Islet precursor cell (in vitro differentiated cells): ENCODE data around the gene OVOL2.
"Not testable (repeated sequence)": the region's sequence is repeated elsewhere in the genome, so short reads cannot be mapped to it uniquely, and the experiment has no call there.

ENCODE experiments used
- DNase-seq: peaks from one replicate; pipeline ENCODE4 v3.0.0-alpha.2; 2018

The OVOL2 gene

DNA sequence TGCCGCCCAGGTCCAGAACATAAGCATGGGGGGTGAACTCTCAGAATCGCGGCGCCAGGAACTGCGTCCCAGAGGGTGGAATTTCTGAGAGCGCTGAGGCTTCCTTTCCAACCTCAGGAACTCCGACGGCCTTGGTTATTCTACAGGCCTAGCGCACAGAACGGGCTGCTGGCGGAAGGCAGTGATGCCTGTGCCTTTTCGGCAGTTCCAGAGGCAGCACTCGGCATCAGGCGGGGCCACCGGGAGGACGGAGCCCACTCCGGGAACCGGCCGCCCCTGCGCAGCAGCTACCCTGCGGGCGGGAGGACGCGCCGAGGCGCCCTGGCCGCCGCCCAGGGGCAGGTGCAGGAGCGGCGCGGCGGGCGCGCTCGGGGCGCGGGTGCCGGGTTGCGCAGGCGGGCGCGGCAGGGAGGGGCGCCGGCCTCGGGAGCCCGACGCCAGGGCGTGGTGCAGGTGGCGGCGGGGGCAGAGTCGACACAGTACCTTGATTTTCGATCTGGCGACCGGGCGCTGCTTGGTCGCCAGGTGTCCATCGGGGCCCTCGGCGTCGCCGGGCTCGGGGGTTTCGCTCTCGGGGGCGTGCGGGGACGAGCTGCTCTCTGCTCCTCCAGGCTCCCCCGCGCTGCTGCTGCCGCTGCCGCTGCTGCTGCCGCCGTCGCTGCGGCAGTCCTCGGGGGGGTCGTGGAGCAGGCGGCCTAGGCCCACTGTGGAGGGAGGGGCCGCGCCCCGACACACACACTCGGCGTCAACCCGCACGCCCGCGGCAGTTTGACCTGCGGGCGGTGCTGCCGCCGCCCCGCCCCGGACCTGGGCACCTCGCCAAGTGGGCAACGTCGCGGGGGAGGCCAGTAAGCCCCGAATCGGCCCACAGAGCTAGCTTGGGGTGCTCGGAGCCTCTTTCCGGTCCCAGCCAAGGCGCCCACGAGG, 1.3 kb downstream of the OVOL2 start:
- peak; percentile 77 for DNase-seq

DNA sequence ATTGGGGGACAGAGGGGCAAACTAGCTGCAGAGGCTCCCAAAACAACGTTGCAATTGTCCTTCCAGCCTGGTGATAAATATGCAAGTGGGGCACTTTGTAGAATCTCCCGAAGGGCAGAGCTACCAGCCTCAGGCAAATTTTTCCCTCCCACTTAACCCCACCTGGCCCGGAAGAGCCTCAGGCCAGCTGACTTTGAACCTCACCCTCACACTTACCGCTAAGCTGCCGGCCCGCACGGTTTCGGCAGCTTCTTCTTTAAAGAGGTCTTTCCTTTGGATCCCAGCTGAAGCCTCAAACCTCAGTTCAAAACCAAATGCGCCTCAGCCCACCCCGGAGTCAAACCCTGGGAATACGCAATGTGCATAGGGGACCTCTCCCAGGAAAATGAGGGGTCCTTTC, 2.5 kb downstream of the OVOL2 start:
- peak; percentile 69 for DNase-seq

DNA sequence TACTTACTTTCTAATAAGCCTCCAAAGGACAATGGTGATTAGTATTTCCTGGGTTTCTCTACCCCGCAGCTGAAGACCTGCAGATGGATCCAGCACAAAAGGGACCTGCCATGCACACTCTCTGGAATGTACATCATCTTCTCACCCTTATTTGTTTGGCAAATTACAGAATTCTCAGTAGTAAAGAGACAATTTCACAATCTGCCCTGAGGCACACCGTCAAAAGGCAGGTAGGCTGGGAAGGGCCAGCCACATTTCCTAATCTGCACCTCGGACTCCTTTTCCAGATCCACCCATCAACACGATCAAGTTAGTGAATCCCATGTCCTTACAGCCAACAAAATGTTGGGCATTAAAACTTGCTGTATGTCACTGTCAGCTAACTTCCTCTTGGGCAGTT, 4.9 kb downstream of the OVOL2 start:
- DNase-seq = no peak

DNA sequence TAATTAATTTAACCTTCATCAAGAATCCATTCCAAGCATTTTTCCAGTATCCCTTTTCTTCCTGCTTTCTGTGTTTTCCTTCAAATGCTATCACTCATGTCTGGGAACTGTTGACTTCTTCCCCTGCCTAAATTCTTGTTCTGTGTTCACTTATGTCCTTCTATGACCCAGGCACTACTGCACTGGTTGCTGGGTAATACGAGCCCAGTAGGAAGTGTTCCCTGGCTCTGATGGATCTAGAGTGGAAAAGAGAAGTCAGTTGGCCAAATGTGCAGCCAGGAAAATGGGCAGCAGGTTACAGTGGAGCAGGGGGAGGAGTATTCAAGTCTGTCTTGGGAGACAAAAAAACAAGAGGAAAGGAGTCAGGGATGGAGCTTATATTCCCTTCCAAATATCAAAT, 7.1 kb downstream of the OVOL2 start:
- DNase-seq = peak; percentile 19

DNA sequence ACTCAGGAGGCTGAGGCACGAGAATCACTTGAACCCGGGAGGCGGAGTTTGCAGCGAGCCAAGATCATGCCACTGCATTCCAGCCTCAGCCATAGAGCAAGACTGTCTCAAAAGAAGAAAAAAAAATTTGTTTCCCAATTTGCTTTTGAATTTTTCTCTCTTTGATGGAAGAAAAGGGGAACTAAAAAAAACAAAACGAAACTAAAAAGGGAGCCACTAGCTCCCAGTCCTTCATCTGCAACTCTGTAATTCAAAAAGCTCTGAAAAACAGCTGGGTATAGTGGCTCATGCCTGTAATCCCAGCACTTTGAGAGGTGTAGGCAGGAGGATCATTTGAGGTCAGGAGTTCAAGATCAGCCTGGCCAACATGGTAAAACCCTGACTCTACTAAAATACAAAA, 9.5 kb downstream of the OVOL2 start:
- peak; percentile 7 for DNase-seq

DNA sequence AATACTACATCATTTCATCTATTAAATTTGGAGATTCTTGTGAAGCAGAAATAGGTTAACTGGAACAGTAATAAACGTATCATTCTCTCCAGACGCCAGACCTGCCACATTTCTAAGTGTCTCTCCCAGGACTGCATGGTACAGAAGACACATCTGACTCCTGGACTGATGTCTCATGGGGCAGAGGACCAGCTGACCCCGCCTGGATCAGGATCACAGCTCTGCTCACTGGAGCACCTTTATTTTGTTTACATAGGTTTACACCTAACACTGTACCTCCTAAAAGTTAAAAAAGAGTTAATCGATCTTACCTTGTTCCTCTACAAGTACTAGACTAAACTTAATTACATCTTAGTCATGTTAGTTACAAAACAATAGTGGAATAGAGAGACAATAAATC, 11.2 kb downstream of the OVOL2 start:
- peak; percentile 19 for DNase-seq

DNA sequence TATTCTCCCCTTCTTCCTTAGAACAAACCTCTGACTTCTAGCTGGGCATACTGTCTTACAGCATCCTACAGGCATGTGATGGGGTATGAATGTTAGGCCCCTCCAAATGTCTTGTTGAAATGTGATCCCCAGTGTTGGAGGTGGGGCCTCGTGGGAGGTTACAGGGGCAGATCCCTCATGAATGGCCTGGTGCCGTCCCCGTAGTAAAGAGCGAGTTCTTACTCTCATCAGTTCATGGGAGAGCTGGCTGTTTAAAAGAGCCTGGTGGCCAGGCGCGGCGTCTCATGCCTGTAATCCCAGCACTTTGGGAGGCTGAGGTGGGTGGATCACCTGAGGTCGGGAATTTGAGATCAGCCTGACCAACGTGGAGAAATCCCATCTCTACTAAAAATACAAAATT, 15.5 kb downstream of the OVOL2 start:
- DNase-seq = no peak

DNA sequence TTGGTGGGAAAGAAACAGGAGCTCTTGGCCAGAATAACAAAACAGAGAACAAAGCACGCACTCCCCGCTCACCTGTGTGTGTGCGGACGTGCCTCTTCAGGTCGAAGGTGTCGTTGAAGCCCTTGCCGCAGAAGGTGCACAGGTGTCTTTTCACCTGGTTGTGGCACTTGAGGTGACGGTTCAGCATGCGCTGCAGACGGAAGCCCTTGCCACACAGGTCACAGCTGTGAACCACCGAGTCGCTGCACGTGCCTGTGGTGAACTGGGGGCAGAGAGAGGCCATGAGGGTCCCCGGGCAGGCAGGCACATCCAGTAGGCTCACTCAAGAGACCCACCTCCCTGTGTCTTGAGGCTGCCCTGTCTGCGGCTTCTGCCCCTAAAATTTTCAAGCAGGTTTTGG, 16.3 kb downstream of the OVOL2 start:
- DNase-seq = no peak

DNA sequence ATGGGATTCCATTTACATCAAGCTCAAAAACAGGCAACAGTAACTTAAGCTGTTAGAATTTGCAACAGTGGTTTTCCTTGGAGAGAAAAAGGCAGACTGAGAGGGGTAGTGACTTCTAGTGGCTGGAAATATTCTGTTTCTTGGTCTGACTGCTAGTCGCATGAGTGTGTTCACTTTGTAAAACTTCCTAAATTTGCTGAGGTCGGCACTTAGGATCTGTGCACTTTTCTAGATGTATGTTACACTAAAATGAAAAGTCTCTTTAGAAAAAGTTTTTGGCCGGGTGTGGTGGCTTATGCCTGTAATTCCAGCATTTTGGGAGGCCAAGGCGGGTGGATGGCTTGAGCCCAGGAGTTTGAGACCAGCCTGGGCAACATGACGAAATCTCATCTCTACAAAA, 18.7 kb downstream of the OVOL2 start:
- no peak for DNase-seq

DNA sequence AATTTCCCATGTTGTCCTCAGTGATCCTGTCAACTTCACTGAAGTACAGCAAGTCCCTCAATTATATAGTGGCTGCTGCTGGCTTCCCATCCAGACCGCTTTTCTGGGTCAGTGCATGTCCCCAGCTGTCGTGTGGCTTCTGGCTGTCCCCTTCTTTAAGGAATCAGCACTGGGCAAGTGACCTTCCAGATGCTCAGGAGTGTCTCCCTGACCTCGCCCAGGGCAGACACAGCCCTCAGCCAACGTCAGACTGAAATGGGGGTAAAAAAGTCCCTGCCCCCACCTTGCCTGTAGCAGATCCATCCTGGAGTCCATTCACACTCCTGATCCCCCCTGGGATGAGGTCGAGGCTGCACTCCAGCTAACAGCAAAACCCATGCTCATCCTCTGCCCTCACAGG, 23.7 kb downstream of the OVOL2 start:
- DNase-seq = no peak

DNA sequence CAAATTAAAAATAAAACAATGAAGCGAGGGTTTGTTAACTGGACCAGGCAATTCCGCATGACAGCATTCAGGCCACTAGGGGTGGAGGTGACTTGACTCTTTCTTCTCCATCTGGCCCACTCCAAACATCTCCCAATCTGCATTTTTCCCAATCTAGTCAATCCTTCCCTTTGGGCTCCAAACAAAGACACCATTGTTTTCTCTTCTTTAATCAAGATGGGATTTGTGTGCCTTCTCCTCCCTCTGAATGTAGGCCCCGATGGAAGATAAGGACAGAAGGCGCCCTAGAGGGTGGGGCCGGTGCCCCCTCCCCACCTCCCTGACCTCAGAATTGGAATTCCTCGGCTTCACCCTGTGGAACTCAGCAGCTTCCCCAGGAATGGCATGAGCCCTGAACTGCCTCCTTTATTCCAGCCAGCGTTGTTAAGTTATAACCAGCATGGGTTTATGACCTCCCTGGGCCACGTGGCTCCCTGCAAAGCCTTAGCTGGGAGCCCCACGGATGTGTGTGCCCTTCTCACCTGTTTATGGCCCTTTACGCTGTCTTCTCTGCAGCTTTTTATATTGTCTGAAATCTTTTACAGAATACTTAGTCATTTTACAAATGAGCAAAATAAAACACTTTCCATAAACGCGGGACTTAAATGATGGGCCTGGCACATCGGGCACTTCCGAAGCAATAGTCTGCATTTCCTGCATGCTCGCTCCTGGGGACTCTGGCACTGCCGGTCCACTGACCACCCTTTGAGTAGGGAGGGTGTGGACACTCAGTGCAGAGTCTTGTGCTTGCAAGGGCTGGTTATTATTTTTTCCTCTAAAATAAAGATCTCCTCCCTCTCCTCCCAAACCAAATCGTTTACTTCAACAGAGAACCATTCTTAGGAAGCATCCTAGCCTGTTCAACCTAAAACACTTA, 24.5 kb downstream of the OVOL2 start:
- DNase-seq = peak; percentile 94

DNA sequence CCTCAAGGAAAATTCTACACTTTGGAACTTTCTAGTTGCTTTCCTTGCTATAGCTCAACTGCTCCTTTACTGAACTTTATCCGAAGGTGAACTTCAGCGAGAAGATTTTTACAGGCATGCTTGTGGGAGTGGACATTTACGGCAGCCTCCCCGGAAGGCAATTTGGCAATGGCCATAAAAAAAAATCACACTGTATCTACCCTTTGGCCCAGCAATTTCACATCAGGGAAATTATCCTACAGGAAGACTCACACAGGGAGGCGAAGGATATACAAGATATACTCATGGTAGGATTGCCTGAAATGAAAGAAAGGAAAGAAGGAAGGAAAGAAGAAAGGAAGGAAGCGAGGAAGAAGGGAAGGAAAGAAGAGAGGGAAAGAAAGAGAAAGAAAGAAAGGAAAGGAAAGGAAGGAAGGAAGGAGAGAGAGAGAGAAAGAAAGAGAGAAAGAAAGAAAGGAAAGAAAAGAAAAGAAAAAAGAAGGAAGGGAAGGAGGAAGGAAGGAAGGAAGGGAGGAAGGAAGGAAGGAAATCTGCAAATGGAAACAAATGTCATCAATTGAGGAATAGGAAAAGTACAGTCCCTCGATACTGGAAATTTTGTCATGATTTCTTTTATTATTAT, 25.7 kb downstream of the OVOL2 start:
- no peak for DNase-seq

DNA sequence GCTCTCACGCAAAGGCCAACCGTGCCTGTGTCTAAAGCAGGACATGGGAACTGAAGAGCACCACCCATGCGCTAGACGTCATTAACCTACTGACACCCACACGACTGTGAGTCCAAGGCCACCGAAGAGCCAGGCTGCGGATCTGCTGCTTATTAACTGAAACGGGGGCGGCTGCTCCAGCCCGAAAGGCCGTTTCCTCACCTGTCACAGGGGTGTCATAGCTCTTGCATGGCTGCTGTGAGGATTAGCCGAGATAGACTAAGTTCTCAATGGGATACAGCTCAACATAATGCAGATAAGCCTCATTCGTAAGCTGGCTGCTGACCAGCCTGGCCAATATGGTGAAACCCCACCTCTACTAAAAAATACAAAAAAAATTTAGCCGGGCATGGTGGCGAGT, 26.7 kb downstream of the OVOL2 start:
- no peak for DNase-seq

DNA sequence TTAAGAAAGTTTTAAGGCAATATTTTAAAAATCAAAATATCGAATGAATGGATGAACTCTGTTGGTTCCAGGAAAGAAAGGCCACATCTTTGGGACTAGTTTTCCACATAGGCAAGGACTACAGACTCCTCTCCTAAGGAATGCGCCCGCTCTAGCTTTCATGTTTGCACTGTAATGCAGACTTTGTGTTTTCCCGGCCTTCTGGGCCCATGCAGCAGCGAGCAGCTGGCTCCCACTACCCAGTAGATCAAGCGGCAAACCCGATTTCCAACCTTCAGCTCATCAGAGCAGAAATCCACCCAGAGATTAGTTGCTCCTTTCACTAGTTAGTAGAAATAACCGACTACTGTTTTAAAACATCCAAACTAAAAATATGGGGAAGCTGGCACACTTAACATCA, 27.7 kb downstream of the OVOL2 start:
- DNase-seq = no peak

DNA sequence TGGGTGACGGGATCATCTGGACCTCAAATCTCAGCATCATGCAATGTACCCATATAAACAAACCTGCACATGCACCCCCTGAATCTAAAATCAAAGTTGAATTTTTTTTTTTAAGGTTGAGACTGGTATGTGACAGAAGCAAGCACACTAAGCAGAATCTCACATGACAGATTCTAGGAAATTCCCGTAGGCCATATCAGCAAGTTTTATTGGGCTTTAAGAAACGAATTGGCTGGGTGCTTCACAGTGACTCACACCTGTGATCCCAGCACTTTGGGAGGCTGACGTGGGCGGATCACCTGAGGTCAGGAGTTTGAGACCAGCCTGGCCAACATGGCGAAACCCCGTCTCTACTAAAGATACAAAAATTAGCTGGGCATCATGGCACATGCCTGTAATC, 30.7 kb downstream of the OVOL2 start:
- DNase-seq = not testable (repeated sequence)

DNA sequence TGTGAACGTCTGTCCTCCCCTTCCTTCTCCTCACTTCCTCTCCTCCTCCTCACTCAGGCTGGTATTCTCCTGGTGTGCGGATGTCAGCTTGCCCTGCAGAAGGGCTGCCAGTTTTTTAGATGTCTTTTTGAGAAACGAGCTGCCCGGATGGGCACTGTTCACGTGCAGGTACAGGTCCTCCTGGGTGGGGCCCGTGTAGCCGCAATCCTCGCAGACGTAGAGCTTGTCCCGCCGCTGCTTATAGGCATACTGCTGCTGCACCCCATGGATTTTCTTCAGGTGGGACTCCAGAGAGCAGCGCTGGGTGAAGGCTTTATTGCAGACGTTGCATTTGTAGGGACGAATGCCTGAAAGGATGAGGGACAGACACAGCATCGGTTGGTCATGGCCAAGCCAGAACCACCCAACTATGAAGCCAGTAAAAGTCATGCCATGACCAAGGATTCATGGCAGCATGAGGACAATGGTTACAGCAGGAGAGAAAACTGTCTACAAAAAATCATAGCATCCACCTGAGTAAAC, 33.0 kb downstream of the OVOL2 start:
- DNase-seq = no peak

DNA sequence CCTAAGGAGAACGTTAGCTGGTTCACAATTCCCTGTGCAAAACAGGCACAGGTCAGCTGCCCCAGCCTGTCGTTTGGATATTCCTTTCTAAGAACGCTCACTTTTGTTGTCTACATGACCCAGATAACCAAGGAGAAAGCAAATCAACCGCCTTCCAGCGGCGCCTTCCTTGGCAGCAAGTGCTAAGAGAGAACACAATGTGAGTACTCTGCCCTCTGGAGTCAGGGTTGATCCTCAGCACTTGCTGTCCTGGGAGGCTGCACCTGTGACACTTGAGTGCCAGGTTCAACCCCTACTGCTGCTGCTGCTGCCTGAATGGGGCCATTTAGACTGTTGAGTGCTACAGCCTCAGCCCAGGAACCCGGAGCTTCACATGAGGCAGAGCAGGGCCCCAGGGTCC, 36.8 kb downstream of the OVOL2 start:
- no peak for DNase-seq

DNA sequence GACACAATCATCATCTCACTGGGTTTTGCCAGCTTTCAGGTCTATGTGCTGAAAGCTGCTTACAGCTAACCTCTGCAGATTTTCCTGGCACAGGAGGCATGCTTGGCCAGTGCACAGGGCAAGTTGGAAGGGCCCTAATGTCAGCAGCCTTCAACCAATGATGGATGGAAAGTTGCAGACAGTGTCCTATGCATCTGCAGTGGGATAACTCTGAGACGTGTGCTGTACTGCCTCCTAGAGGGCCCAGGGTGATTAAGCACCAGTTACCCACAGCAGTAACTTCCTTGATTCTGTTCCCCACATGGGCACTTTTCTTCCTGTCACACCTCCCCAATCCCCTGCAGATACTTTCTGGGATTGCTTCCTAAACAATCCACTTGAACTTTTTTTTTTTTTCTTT, 38.6 kb downstream of the OVOL2 start:
- DNase-seq = no peak

DNA sequence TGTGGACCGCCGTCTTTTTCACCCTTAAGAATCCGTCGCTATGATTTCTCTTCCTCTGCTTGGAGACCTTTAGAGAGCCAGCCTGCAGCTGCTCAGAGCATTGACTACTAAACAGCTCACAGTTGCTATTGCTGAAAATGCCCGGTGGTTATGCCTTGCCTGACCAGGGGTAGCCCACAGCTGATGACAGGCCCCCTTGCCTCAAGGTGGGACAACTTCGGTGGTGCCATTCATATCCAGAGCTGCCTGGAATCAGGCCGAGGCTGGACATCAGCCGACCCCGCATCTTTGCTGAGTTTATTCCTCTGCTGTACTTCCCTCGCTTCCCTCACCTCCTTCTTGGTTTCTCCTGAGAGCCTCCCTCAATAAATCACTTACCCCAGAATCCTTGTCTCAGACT, 39.6 kb downstream of the OVOL2 start:
- DNase-seq = no peak

DNA sequence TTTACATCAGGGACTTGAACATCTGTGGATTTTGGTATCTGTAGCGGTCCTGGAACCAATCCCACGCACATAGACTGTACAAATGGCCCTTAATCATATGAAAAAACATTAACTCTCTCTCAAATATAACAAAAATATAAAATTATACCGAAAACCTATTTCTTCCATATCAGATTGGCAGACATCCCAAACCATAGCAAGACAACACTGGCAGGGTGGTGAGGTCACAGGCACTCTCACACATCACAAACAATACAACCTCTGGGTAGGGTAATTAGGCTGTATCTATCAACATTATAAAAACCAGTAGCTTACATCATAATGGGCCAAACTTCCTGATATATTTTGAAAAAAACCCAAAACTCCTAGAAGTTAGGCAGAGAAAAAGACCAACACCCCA, 40.9 kb downstream of the OVOL2 start:
- no peak for DNase-seq

DNA sequence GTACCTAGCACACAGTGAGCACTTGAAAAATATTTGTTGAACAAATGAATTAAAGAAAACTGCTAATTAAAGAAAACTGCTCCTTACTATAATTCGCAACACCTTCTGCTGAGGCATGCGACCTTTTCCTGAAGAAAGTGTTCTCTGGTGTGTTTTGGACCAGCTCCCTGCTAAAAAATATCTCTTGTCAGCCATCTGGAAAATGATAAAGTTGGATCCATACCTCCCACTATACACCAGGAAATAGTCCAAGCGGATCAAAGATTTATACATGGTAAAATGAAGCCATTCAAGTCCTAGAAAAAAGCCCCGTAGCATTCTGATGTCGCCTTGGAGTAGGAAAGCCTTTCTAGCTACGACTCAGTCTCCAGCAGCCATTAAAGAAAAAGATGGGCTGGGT, 43.3 kb downstream of the OVOL2 start:
- DNase-seq = no peak

DNA sequence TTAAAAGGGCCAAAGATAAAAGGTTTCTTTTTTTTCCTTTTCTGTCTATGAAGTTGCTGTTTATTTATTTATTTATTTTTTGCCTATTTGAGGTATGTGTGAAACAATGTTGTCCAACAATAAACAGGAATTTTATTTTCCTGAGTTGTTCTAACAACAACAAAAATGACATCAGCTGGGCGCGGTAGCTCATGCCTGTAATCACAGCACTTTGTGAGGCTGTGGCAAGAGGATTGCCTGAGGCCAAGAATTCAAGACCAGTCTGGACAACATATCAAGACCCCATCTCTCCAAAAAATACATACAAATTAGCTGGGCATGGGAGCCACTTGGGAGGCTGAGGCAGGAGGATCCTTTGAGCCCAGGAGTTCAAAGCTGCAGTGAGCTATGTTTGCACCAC, 44.8 kb downstream of the OVOL2 start:
- DNase-seq = no peak

DNA sequence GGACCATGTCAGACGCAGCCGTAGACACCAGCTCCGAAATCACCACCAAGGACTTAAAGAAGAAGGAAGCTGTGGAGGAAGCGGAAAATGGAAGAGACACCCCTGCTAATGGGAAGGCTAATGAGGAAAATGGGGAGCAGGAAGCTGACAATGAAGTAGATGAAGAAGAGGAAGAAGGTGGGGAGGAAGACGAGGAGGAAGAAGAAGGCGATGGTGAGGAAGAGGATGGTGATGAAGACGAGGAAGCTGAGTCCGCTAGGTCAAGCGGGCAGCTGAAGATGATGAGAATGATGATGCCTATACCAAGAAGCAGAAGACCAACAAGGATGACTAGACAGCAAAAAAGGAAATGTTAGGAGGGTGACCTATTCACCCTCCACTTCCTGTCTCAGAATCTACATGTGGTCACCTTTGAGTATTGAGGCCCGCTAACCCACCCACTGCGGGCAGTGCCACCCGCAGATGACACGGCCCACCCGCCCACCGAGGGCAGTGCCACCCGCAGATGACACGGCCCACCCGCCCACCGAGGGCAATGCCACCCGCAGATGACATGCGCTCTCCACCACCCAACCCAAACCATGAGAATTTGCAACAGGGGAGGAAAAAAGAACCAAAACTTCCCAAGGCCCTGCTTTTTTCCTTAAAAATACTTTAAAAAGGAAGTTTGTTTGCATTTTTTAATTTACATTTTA, 45.6 kb downstream of the OVOL2 start:
- no peak for DNase-seq
